Esophagus squamous epithelium (tissue), 5 donors: Measurements from ENCODE around the gene CA10. TPM values are rescaled to one million over a fixed set of nuclear protein-coding genes. Genes with fewer than 3 reads are reported as not detected.

ENCODE experiments used
- DNase-seq: peaks from one replicate; lab custom pipeline; 2025; lab: John Stamatoyannopoulos, UW
- H3K27ac ChIP-seq, 4 donors: fragments of 200-600 bp; sonication (generic); one replicate each; pipeline ENCODE4 v1.5.1; 2016 to 2019; ENCODE audit warnings: mild to moderate bottlenecking in 1 of 4
- H3K27me3 ChIP-seq, 4 donors: fragments of 200-600 bp; sonication (generic); 1 replicate in 3 of 4; 2 replicates in 1 of 4; pipeline versions ENCODE4 v1.5.1 to v1.6.0; 2017 to 2021; ENCODE audit warnings: antibody characterized with exemption in 1 of 4
- H3K36me3 ChIP-seq, 3 donors: fragments of 200-600 bp; sonication (generic); one replicate each; pipeline ENCODE4 v1.5.1; 2016 to 2019
- H3K4me1 ChIP-seq, 3 donors: fragments of 200-600 bp; sonication (generic); one replicate each; pipeline ENCODE4 v1.5.1; 2017 to 2019
- H3K4me3 ChIP-seq, 4 donors: fragments of 200-600 bp; sonication (generic); 1 replicate in 3 of 4; 2 replicates in 1 of 4; pipeline ENCODE4 v1.5.1; 2016 to 2019; ENCODE audit warnings: mild to moderate bottlenecking in 2 of 4, moderate library complexity in 1 of 4
- H3K9me3 ChIP-seq, 3 donors: fragments of 200-600 bp; sonication (generic); one replicate each; pipeline ENCODE4 v1.5.1; 2016 to 2019
- CTCF ChIP-seq, 6 experiments: fragments of 450-650 bp in 4 of 6; fragments of 200-600 bp in 2 of 6; sonication (generic) in 2 of 6; IDR thresholded peaks; one replicate each; pipeline ENCODE4 v1.5.1; 2016 to 2019; ENCODE audit warnings: antibody characterized with exemption in 6 of 6, mild to moderate bottlenecking in 4 of 6, moderate library complexity in 4 of 6
- POLR2A ChIP-seq, 4 donors: fragments of 450-650 bp; IDR thresholded peaks; one replicate each; pipeline ENCODE4 v1.6.1; 2017; ENCODE audit warnings: antibody characterized with exemption in 4 of 4, mild to moderate bottlenecking in 4 of 4, moderate library complexity in 3 of 4
- WGBS, 2 donors: methylation state at CpG; one replicate each; pipeline ENCODE4 v1.1.5; 2018; 5-methylcytosine and 5-hydroxymethylcytosine counted together
- intact Hi-C: fragments of 100-400 bp; cut with DNase I; formaldehyde crosslinking; loops from one replicate; pipeline ENCODE4 v1.15.0; 2022
- total RNA-seq, 4 donors: library from RNA; depleted of rRNA; stranded (reverse); fragments of >200 nt; gene quantifications; one replicate each; pipeline ENCODE4 v1.1.0, GENCODE V29; 2016
- donor health status: DM: yes; HTN: yes; CAD: no.

CA10 gene
- total RNA-seq, 4 donors from 2014 or later: 0.38 TPM; not detected in 3

GRCh38 chr17:51842763-51843162, 315.8 kb downstream of the CA10 start:
- no peaks in the 10 kb centered on the region for H3K4me1 ChIP-seq
- TF ChIP-seq CTCF (IDR thresholded peaks at IDR 0.05) (no peak), POLR2A (IDR thresholded peaks at IDR 0.05) (no peak)
- no peak overlapping the region for H3K27ac ChIP-seq
- H3K9me3 ChIP-seq: no peaks in the 10 kb centered on the region
- no peaks in the 10 kb centered on the region for H3K36me3 ChIP-seq
- intact Hi-C loops: no loop called here
- H3K27me3 ChIP-seq: no peaks in the 10 kb centered on the region
- no peak overlapping the region for H3K4me3 ChIP-seq
- no peak for DNase-seq

GRCh38 chr17:51841669-51842068, 316.8 kb downstream of the CA10 start:
- Histone ChIP-seq H3K27me3 (no peaks in the 10 kb centered on the region), H3K4me1 (no peaks in the 10 kb centered on the region), H3K9me3 (no peaks in the 10 kb centered on the region), H3K36me3 (no peaks in the 10 kb centered on the region), H3K27ac (no peak overlapping the region), H3K4me3 (no peak overlapping the region)
- 36 to 38% methylated on average over 1 of the region's 1 CpG for WGBS, 2 donors
- DNase-seq: no peak
- TF ChIP-seq POLR2A (IDR thresholded peaks at IDR 0.05): no peak
- no peak for TF ChIP-seq CTCF (IDR thresholded peaks at IDR 0.05)
- intact Hi-C loops: no loop called here

GRCh38 chr17:51840688-51841087, 317.8 kb downstream of the CA10 start:
- no peaks in the 10 kb centered on the region for H3K27me3 ChIP-seq
- intact Hi-C loops: no loop called here
- H3K4me3 ChIP-seq: no peak overlapping the region
- H3K4me1 ChIP-seq: no peaks in the 10 kb centered on the region
- TF ChIP-seq CTCF (IDR thresholded peaks at IDR 0.05): no peak
- TF ChIP-seq POLR2A (IDR thresholded peaks at IDR 0.05): no peak
- H3K36me3 ChIP-seq: no peaks in the 10 kb centered on the region
- H3K27ac ChIP-seq: no peak overlapping the region
- H3K9me3 ChIP-seq: no peaks in the 10 kb centered on the region
- WGBS, 2 donors: 67 to 83% methylated on average over 3 of the region's 3 CpGs
- DNase-seq: no peak

- no peak overlapping the region for H3K4me3 ChIP-seq
- WGBS, 2 donors: 58 to 68% methylated on average over 3 of the region's 3 CpGs
- intact Hi-C loops: no loop called here
- no peak overlapping the region for H3K27ac ChIP-seq
- H3K4me1 ChIP-seq: no peaks in the 10 kb centered on the region
- no peaks in the 10 kb centered on the region for H3K9me3 ChIP-seq
- no peak for DNase-seq
- H3K36me3 ChIP-seq: no peaks in the 10 kb centered on the region
- no peak for TF ChIP-seq POLR2A (IDR thresholded peaks at IDR 0.05)
- no peak for TF ChIP-seq CTCF (IDR thresholded peaks at IDR 0.05)
- H3K27me3 ChIP-seq: no peaks in the 10 kb centered on the region
Measured at GRCh38 chr17:51833620-51834019, 324.9 kb downstream of the CA10 start.

GRCh38 chr17:51833045-51833444, 325.5 kb downstream of the CA10 start:
- H3K4me1 ChIP-seq: no peaks in the 10 kb centered on the region
- H3K36me3 ChIP-seq: no peaks in the 10 kb centered on the region
- H3K27me3 ChIP-seq: no peaks in the 10 kb centered on the region
- H3K27ac ChIP-seq: no peak overlapping the region
- no peak for DNase-seq
- TF ChIP-seq CTCF (IDR thresholded peaks at IDR 0.05): no peak
- no peak for TF ChIP-seq POLR2A (IDR thresholded peaks at IDR 0.05)
- H3K4me3 ChIP-seq: no peak overlapping the region
- intact Hi-C loops: no loop called here
- no peaks in the 10 kb centered on the region for H3K9me3 ChIP-seq
- WGBS, 2 donors: 8 to 13% methylated on average over 2 of the region's 2 CpGs
